ENCODE measurements around the gene GRID2IP. TPM values are rescaled to one million over a fixed set of nuclear protein-coding genes. Genes with fewer than 3 reads are reported as not detected.
A peak's percentile ranks its signal among the peaks of the same experiment; 100 is the strongest.

Gene GRID2IP
- total and polyA plus RNA-seq, 2 of the 13 experiments (the other 11 are each of a cell fraction or from before 2014, with no cell fraction given), result 0.03 TPM; not detected in 1

- no peak for TF ChIP-seq PRPF4 (IDR thresholded peaks at IDR 0.05; ENCODE audit: low read depth, low read length, poor library complexity, severe bottlenecking)
- 0 out of 4 replicates have a peak, but pooled peaks of 1 of the 2 experiments have one; percentile 29 for TF ChIP-seq POLR2A (IDR thresholded peaks at IDR 0.05; ENCODE audit: insufficient read depth in 1 of 2, low read depth in 2 of 2, low read length in 2 of 2)
- TF ChIP-seq RBM22 (optimal IDR thresholded peaks at IDR 0.05; ENCODE audit: low read length), result peak; percentile 88
- H3K9ac ChIP-seq (ENCODE audit: insufficient read depth, low read depth, low read length), result no peak overlapping the region
- in situ Hi-C loops (cut with HindIII; ENCODE audit: extremely low pct_ligation_motif_present, low pct_unique_long_range_greater_than_20kb), result no loop called here
- WGBS (ENCODE audit: low lambda C conversion rate), result 98% methylated on average over 4 of the region's 4 CpGs
- BruUV-seq (replicated peaks), result TSS peak; percentile 59
- no peak overlapping the region for H3K27ac ChIP-seq (ENCODE audit: extremely low read length, insufficient read depth, low read length)
- FAIRE-seq (no peak), ATAC-seq (no peak), DNase-seq (ENCODE audit: low spot score) (no peak)
- peaks cover 11% of the 10 kb centered on the region for H4K20me1 ChIP-seq (ENCODE audit: insufficient read depth, low read length)
- no peaks in the 10 kb centered on the region for H3K27me3 ChIP-seq (ENCODE audit: control insufficient read depth in 1 of 2, insufficient read depth in 2 of 2, low read length in 2 of 2)
- no peak overlapping the region for H3K4me3 ChIP-seq (replicated peaks in 1 of 3; ENCODE audit: insufficient read depth in 1 of 3, low read depth in 2 of 3, low read length in 3 of 3)
- no peaks in the 10 kb centered on the region for H3K79me2 ChIP-seq (ENCODE audit: insufficient read depth, low read length)
- H3K9me3 ChIP-seq (ENCODE audit: low read length), result no peaks in the 10 kb centered on the region
- ChIA-PET CTCF (ENCODE audit: low intra/inter-chr PET ratio, low total read pairs) (no interaction called here), POLR2A (no interaction called here)
- no peak overlapping the region for H3K4me2 ChIP-seq (ENCODE audit: low read depth, low read length)
- intact Hi-C loops (cut with micrococcal nuclease; ENCODE audit: unreplicated experiment), result no loop called here
- peaks cover 21 to 42% of the 10 kb centered on the region in 2 experiments for H3K36me3 ChIP-seq (replicated peaks in 1 of 2; ENCODE audit: control insufficient read depth in 1 of 2, insufficient read depth in 2 of 2, low read length in 2 of 2)
- H2AFZ ChIP-seq (ENCODE audit: low read length), result no peak overlapping the region
- H3K4me1 ChIP-seq (ENCODE audit: insufficient read depth, low read length), result no peaks in the 10 kb centered on the region
These were observed 89.2 kb downstream of the GRID2IP start for GRCh38 chr7:6461946-6462550.

- Histone ChIP-seq H3K9me3 (ENCODE audit: low read length) (no peaks in the 10 kb centered on the region), H4K20me1 (ENCODE audit: insufficient read depth, low read length) (peaks cover 7% of the 10 kb centered on the region), H3K27me3 (ENCODE audit: control insufficient read depth in 1 of 2, insufficient read depth in 2 of 2, low read length in 2 of 2) (no peaks in the 10 kb centered on the region), H3K4me2 (ENCODE audit: low read depth, low read length) (no peak overlapping the region), H3K36me3 (replicated peaks in 1 of 2; ENCODE audit: control insufficient read depth in 1 of 2, insufficient read depth in 2 of 2, low read length in 2 of 2) (peaks cover 14 to 33% of the 10 kb centered on the region in 2 experiments), H3K9ac (ENCODE audit: insufficient read depth, low read depth, low read length) (no peak overlapping the region), H2AFZ (ENCODE audit: low read length) (no peak overlapping the region), H3K27ac (ENCODE audit: extremely low read length, insufficient read depth, low read length) (no peak overlapping the region), H3K79me2 (ENCODE audit: insufficient read depth, low read length) (no peaks in the 10 kb centered on the region), H3K4me1 (ENCODE audit: insufficient read depth, low read length) (no peaks in the 10 kb centered on the region), H3K4me3 (replicated peaks in 1 of 3; ENCODE audit: insufficient read depth in 1 of 3, low read depth in 2 of 3, low read length in 3 of 3) (no peak overlapping the region)
- ATAC-seq, result no peak
- no peak for DNase-seq (ENCODE audit: low spot score)
- WGBS (ENCODE audit: low lambda C conversion rate), result 96% methylated on average over 10 of the region's 11 CpGs
- no TSS peak for BruUV-seq (replicated peaks)
- no peak for FAIRE-seq
- in situ Hi-C loops (cut with HindIII; ENCODE audit: extremely low pct_ligation_motif_present, low pct_unique_long_range_greater_than_20kb) (no loop called here), intact Hi-C loops (cut with micrococcal nuclease; ENCODE audit: unreplicated experiment) (no loop called here)
- CTCF ChIA-PET (ENCODE audit: low intra/inter-chr PET ratio, low total read pairs), result no interaction called here
- POLR2A ChIA-PET, result interaction anchor here (1.0 kb wide), 1 partner anchor 13 kb away, joined by 4 read pairs; the partner anchor contains the start of gene DAGLB
- TF ChIP-seq POLR2A (IDR thresholded peaks at IDR 0.05; ENCODE audit: insufficient read depth in 1 of 2, low read depth in 2 of 2, low read length in 2 of 2) (peak in 1 of 2 experiments; percentile 39; a peak in 1 of 4 replicates), DPF2 (CRISPR knock-in tag; IDR thresholded peaks at IDR 0.05; ENCODE audit: borderline replicate concordance, low read depth) (no peak), PAF1 (CRISPR knock-in tag; IDR thresholded peaks at IDR 0.05) (peak; percentile 44; the same call in 1 of the 2 replicates), AGO2 (optimal IDR thresholded peaks at IDR 0.05; ENCODE audit: low read depth, low read length) (peak; percentile 50), BCLAF1 (IDR thresholded peaks at IDR 0.05) (no peak), NR0B2 (CRISPR knock-in tag; IDR thresholded peaks at IDR 0.05) (no peak), RBM22 (optimal IDR thresholded peaks at IDR 0.05; ENCODE audit: low read length) (peak; percentile 91), LBX2 (CRISPR knock-in tag; IDR thresholded peaks at IDR 0.05; ENCODE audit: borderline replicate concordance) (no peak), HHEX (CRISPR knock-in tag; IDR thresholded peaks at IDR 0.05) (no peak), ZC3H4 (CRISPR knock-in tag; IDR thresholded peaks at IDR 0.05; ENCODE audit: borderline replicate concordance) (no peak), HCFC1 (IDR thresholded peaks at IDR 0.05; ENCODE audit: low read depth, low read length) (no peak)
These were observed 90.2 kb downstream of the GRID2IP start for GRCh38 chr7:6460990-6461584.
